ENCODE data around the gene TCF23. TPM values are rescaled to one million over a fixed set of nuclear protein-coding genes. Genes with fewer than 3 reads are reported as not detected.

The TCF23 gene
- total and polyA plus RNA-seq, 2 experiments from 2014 or later = 0.03 to 0.07 TPM

- no peak overlapping the region for H3K4me3 Mint-ChIP-seq
- H3K27me3 Mint-ChIP-seq (ENCODE audit: insufficient read depth, low read depth, poor library complexity) = peaks cover 19% of the 10 kb centered on the region
- Histone ChIP-seq H3K36me3 (ENCODE audit: insufficient read depth) (no peaks in the 10 kb centered on the region), H3K4me1 (ENCODE audit: insufficient read depth) (peaks cover 4% of the 10 kb centered on the region; the same call in 1 of the 2 replicates), H3K4me3 (no peak overlapping the region), H3F3A (replicated peaks; ENCODE audit: low read depth) (no peaks in the 10 kb centered on the region), H2AFZ (no peak overlapping the region), H4K20me1 (replicated peaks; ENCODE audit: insufficient read depth) (no peaks in the 10 kb centered on the region; the same call in 1 of the 2 replicates), H3K27ac (ENCODE audit: low read depth) (no peak overlapping the region), H3K27me3 (ENCODE audit: insufficient read depth) (no peaks in the 10 kb centered on the region), H3K4me2 (no peak overlapping the region), H3K9me2 (ENCODE audit: insufficient read depth) (no peaks in the 10 kb centered on the region), H3K79me2 (replicated peaks; ENCODE audit: insufficient read depth) (no peaks in the 10 kb centered on the region)
- peaks cover 9% of the 10 kb centered on the region for H3K4me1 Mint-ChIP-seq
- no peaks in the 10 kb centered on the region; the same call in 2 of the 3 replicates for H3K36me3 Mint-ChIP-seq (ENCODE audit: low read depth)
- no peak for ATAC-seq
- no peak for TF ChIP-seq STAT1 (IDR thresholded peaks at IDR 0.05; ENCODE audit: unreplicated experiment)
- TF ChIP-seq, protein P1, sequence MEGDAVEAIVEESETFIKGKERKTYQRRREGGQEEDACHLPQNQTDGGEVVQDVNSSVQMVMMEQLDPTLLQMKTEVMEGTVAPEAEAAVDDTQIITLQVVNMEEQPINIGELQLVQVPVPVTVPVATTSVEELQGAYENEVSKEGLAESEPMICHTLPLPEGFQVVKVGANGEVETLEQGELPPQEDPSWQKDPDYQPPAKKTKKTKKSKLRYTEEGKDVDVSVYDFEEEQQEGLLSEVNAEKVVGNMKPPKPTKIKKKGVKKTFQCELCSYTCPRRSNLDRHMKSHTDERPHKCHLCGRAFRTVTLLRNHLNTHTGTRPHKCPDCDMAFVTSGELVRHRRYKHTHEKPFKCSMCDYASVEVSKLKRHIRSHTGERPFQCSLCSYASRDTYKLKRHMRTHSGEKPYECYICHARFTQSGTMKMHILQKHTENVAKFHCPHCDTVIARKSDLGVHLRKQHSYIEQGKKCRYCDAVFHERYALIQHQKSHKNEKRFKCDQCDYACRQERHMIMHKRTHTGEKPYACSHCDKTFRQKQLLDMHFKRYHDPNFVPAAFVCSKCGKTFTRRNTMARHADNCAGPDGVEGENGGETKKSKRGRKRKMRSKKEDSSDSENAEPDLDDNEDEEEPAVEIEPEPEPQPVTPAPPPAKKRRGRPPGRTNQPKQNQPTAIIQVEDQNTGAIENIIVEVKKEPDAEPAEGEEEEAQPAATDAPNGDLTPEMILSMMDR (conservative IDR thresholded peaks at IDR 0.05; ENCODE audit: low read depth in 2 of 2) = peak in 1 of 2 experiments; percentile 41; a peak in 2 of 4 replicates
- H3K27ac Mint-ChIP-seq = no peak overlapping the region
- no peaks in the 10 kb centered on the region; the same call in 2 of the 3 replicates for H3K9me3 Mint-ChIP-seq
- DNase-seq (ENCODE audit: low spot score) = no peak
These were observed 48.8 kb upstream of the TCF23 start for GRCh38 chr2:27100036-27100435.

GRCh38 chr2:27102329-27102728, 46.5 kb upstream of the TCF23 start:
- H2AFZ ChIP-seq = no peak overlapping the region
- no peaks in the 10 kb centered on the region; the same call in 2 of the 3 replicates for H3K36me3 Mint-ChIP-seq (ENCODE audit: low read depth)
- no peaks in the 10 kb centered on the region for H3K27me3 ChIP-seq (ENCODE audit: insufficient read depth)
- H3K4me1 Mint-ChIP-seq = peaks cover 3% of the 10 kb centered on the region; the same call in 1 of the 3 replicates
- no peaks in the 10 kb centered on the region for H3F3A ChIP-seq (replicated peaks; ENCODE audit: low read depth)
- no peaks in the 10 kb centered on the region for H3K9me3 Mint-ChIP-seq
- no peaks in the 10 kb centered on the region for H3K9me2 ChIP-seq (ENCODE audit: insufficient read depth)
- no peaks in the 10 kb centered on the region for H3K4me1 ChIP-seq (ENCODE audit: insufficient read depth)
- H3K27ac Mint-ChIP-seq = no peak overlapping the region
- H3K4me3 ChIP-seq = no peak overlapping the region
- H3K79me2 ChIP-seq (replicated peaks; ENCODE audit: insufficient read depth) = no peaks in the 10 kb centered on the region
- H3K4me2 ChIP-seq = no peak overlapping the region
- peak; percentile 33 for ATAC-seq
- TF ChIP-seq, protein P1 (conservative IDR thresholded peaks at IDR 0.05; ENCODE audit: low read depth in 2 of 2) = 0 out of 4 replicates have a peak, but pooled peaks of 1 of the 2 experiments have one; percentile 5
- no peak for TF ChIP-seq POLR2AphosphoS5 (IDR thresholded peaks at IDR 0.05; ENCODE audit: low read depth)
- peaks cover 13% of the 10 kb centered on the region for H3K27me3 Mint-ChIP-seq (ENCODE audit: insufficient read depth, low read depth, poor library complexity)
- H4K20me1 ChIP-seq (replicated peaks; ENCODE audit: insufficient read depth) = no peaks in the 10 kb centered on the region
- H3K4me3 Mint-ChIP-seq = no peak overlapping the region
- H3K36me3 ChIP-seq (ENCODE audit: insufficient read depth) = no peaks in the 10 kb centered on the region
- no peak for DNase-seq (ENCODE audit: low spot score)
- H3K27ac ChIP-seq (ENCODE audit: low read depth) = no peak overlapping the region

DNA sequence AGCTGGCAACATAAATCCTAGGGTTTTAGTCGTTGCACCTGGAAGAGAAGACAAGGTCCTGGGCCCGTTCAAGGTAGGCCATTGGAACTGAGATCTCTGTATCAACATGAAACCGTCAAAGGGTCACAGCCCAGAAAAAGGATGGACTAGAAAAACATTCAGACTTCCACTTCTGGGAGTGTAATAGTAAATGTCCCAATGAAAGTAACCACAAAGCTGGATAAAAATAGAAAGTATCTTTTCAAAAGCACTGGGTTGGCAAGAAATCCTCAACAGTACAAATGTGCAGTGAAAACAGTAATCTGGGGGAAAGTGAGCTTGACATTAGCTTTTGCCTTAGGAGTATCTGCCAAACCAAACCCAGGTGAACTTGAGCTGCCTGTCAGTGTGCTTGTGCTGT, 42.8 kb upstream of the TCF23 start:
- H3K27me3 ChIP-seq (ENCODE audit: insufficient read depth) = no peaks in the 10 kb centered on the region
- H3K4me3 ChIP-seq = no peak overlapping the region
- H3K27ac Mint-ChIP-seq = no peak overlapping the region
- no peaks in the 10 kb centered on the region for H3K36me3 Mint-ChIP-seq (ENCODE audit: low read depth)
- no peak overlapping the region for H3K4me3 Mint-ChIP-seq
- no peaks in the 10 kb centered on the region for H3K4me1 ChIP-seq (ENCODE audit: insufficient read depth)
- no peaks in the 10 kb centered on the region for H3K9me3 Mint-ChIP-seq
- TF ChIP-seq ZNF114 (CRISPR knock-in tag; IDR thresholded peaks at IDR 0.05) (no peak), STAT1 (IDR thresholded peaks at IDR 0.05; ENCODE audit: unreplicated experiment) (no peak)
- H3K9me2 ChIP-seq (ENCODE audit: insufficient read depth) = no peaks in the 10 kb centered on the region
- H3K4me1 Mint-ChIP-seq = peaks cover 2% of the 10 kb centered on the region; the same call in 1 of the 3 replicates
- no peaks in the 10 kb centered on the region for H3K36me3 ChIP-seq (ENCODE audit: insufficient read depth)
- peaks cover 6% of the 10 kb centered on the region for H3K27me3 Mint-ChIP-seq (ENCODE audit: insufficient read depth, low read depth, poor library complexity)
- H3K79me2 ChIP-seq (replicated peaks; ENCODE audit: insufficient read depth) = no peaks in the 10 kb centered on the region
- ATAC-seq (no peak), DNase-seq (ENCODE audit: low spot score) (no peak)
- H2AFZ ChIP-seq = no peak overlapping the region
- no peaks in the 10 kb centered on the region for H3F3A ChIP-seq (replicated peaks; ENCODE audit: low read depth)
- H4K20me1 ChIP-seq (replicated peaks; ENCODE audit: insufficient read depth) = no peaks in the 10 kb centered on the region
- H3K27ac ChIP-seq (ENCODE audit: low read depth) = no peak overlapping the region
- no peak overlapping the region for H3K4me2 ChIP-seq
